A673 (cell line): Measurements from ENCODE around the gene SARS1. TPM values are rescaled to one million over a fixed set of nuclear protein-coding genes. Genes with fewer than 3 reads are reported as not detected.

Source experiments
- BruUV-seq: library from RNA; stranded (reverse); fragments of 400-500 nt; replicated peaks from 2 replicates; lab custom pipeline; 2021; lab: Mats Ljungman, UMichigan
- CTCF ChIA-PET: fragments of 300-600 bp; sonication (Branson Sonifier 250); formaldehyde crosslinking; loops from one replicate; lab custom pipeline; 2022; ENCODE audit warnings: antibody characterized with exemption; lab: Charles Lee
- POLR2A ChIA-PET: fragments of 300-600 bp; sonication (Branson Sonifier 250); formaldehyde crosslinking; loops from one replicate; lab custom pipeline; 2022; ENCODE audit warnings: antibody characterized with exemption; ENCODE audit not compliant: low non-redundant PET; lab: Charles Lee
- DNase-seq: peaks from one replicate; pipeline ENCODE4 v3.0.0-alpha.2; 2015; ENCODE audit warnings: low spot score
- H3K27ac ChIP-seq: fragments of 200-600 bp; sonication (generic); 2 replicates; pipeline ENCODE4 v1.5.1; 2016; ENCODE audit warnings: mixed run types, low read depth, mild to moderate bottlenecking, mixed read lengths, antibody characterized with exemption, low read length; ENCODE audit not compliant: poor library complexity, severe bottlenecking
- H3K27me3 ChIP-seq: fragments of 200-600 bp; sonication (generic); replicated peaks from 2 replicates; pipeline ENCODE4 v1.6.1; 2017; ENCODE audit warnings: mixed run types, low read depth, mild to moderate bottlenecking, mixed read lengths, antibody characterized with exemption, low read length; ENCODE audit not compliant: insufficient read depth, poor library complexity
- H3K36me3 ChIP-seq: fragments of 200-600 bp; sonication (generic); 2 replicates; pipeline ENCODE4 v1.6.1; 2016; ENCODE audit warnings: mixed run types, mild to moderate bottlenecking, mixed read lengths, antibody characterized with exemption, low read length; ENCODE audit not compliant: insufficient read depth, poor library complexity, severe bottlenecking
- H3K4me1 ChIP-seq: fragments of 200-600 bp; sonication (generic); 2 replicates; pipeline ENCODE4 v1.6.1; 2017; ENCODE audit warnings: mixed run types, mild to moderate bottlenecking, mixed read lengths, antibody characterized with exemption, low read length; ENCODE audit not compliant: insufficient read depth, poor library complexity, severe bottlenecking
- H3K4me3 ChIP-seq: fragments of 200-600 bp; sonication (generic); 2 replicates; pipeline ENCODE4 v1.5.1; 2016; ENCODE audit warnings: low read depth, mixed run types, mild to moderate bottlenecking, mixed read lengths, low read length; ENCODE audit not compliant: poor library complexity, severe bottlenecking
- H3K9me3 ChIP-seq: fragments of 200-600 bp; sonication (generic); 2 replicates; pipeline ENCODE4 v1.6.1; 2016; ENCODE audit warnings: mixed run types, low read depth, mild to moderate bottlenecking, mixed read lengths, antibody characterized with exemption, low read length; ENCODE audit not compliant: poor library complexity, severe bottlenecking
- EZH2 ChIP-seq: fragments of 200-600 bp; sonication (generic); IDR thresholded peaks from 2 replicates; pipeline ENCODE4 v1.6.1; 2017; ENCODE audit warnings: borderline replicate concordance, low read depth, mild to moderate bottlenecking, mixed read lengths, antibody characterized with exemption, low read length; ENCODE audit not compliant: poor library complexity, severe bottlenecking
- intact Hi-C: fragments of 100-400 bp; cut with micrococcal nuclease; formaldehyde crosslinking; loops from one replicate; pipeline ENCODE4 v1.10.0; 2022; ENCODE audit not compliant: unreplicated experiment
- total RNA-seq: library from RNA; stranded (reverse); gene quantifications from 2 replicates; pipeline ENCODE4 v1.2.3, GENCODE V29; 2021
- TF ChIP-seq, protein P1 (sequence below): fragments of 300-800, 200-600 bp; sonication (generic); conservative IDR thresholded peaks from 2 replicates; pipeline ENCODE4 v1.5.1; 2017; ENCODE audit warnings: low read depth, mild to moderate bottlenecking, antibody characterized with exemption, low read length, moderate library complexity, mixed read lengths

The SARS1 gene
- total RNA-seq, 1 experiment from 2014 or later = 259 TPM

- H3K4me3 ChIP-seq = no peak overlapping the region
- no peaks in the 10 kb centered on the region for H3K27me3 ChIP-seq
- no peak for DNase-seq
- H3K27ac ChIP-seq = no peak overlapping the region
- H3K9me3 ChIP-seq = no peaks in the 10 kb centered on the region
- POLR2A ChIA-PET = no interaction called here
- peaks cover 2% of the 10 kb centered on the region for H3K36me3 ChIP-seq
- intact Hi-C loops = no loop called here
- TF ChIP-seq, protein P1, sequence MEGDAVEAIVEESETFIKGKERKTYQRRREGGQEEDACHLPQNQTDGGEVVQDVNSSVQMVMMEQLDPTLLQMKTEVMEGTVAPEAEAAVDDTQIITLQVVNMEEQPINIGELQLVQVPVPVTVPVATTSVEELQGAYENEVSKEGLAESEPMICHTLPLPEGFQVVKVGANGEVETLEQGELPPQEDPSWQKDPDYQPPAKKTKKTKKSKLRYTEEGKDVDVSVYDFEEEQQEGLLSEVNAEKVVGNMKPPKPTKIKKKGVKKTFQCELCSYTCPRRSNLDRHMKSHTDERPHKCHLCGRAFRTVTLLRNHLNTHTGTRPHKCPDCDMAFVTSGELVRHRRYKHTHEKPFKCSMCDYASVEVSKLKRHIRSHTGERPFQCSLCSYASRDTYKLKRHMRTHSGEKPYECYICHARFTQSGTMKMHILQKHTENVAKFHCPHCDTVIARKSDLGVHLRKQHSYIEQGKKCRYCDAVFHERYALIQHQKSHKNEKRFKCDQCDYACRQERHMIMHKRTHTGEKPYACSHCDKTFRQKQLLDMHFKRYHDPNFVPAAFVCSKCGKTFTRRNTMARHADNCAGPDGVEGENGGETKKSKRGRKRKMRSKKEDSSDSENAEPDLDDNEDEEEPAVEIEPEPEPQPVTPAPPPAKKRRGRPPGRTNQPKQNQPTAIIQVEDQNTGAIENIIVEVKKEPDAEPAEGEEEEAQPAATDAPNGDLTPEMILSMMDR = no peak
- TF ChIP-seq EZH2 = no peak
- H3K4me1 ChIP-seq = peaks cover 26% of the 10 kb centered on the region
- CTCF ChIA-PET = no interaction called here
- BruUV-seq = no TSS peak
These were observed 30.3 kb downstream of the SARS1 start for GRCh38 chr1:109243860-109244552.

GRCh38 chr1:109246141-109246551 lies 32.4 kb downstream of the SARS1 start:
- H3K27ac ChIP-seq = no peak overlapping the region
- ChIA-PET CTCF (interaction anchor here (0.6 kb wide), 1 partner anchor 157 kb away, joined by 3 read pairs; no protein-coding TSS in a partner anchor), POLR2A (no interaction called here)
- no peak for DNase-seq
- TF ChIP-seq, protein P1 = no peak
- TF ChIP-seq EZH2 = no peak
- no peaks in the 10 kb centered on the region for H3K36me3 ChIP-seq
- H3K4me1 ChIP-seq = peaks cover 14% of the 10 kb centered on the region
- no peaks in the 10 kb centered on the region for H3K27me3 ChIP-seq
- intact Hi-C loops = no loop called here
- H3K4me3 ChIP-seq = no peak overlapping the region
- no peaks in the 10 kb centered on the region for H3K9me3 ChIP-seq
- BruUV-seq = no TSS peak

GRCh38 chr1:109247401-109248365 lies 34.0 kb downstream of the SARS1 start:
- no peaks in the 10 kb centered on the region for H3K36me3 ChIP-seq
- no peak for TF ChIP-seq EZH2
- TF ChIP-seq, protein P1 = no peak
- intact Hi-C loops = no loop called here
- H3K4me3 ChIP-seq = no peak overlapping the region
- no peaks in the 10 kb centered on the region for H3K27me3 ChIP-seq
- no peak overlapping the region for H3K27ac ChIP-seq
- H3K4me1 ChIP-seq = peaks cover 9% of the 10 kb centered on the region
- ChIA-PET POLR2A (no interaction called here), CTCF (no interaction called here)
- DNase-seq = no peak
- no TSS peak for BruUV-seq
- H3K9me3 ChIP-seq = no peaks in the 10 kb centered on the region
